HCT116 (cell line): ENCODE data around the gene OPRL1. TPM values are rescaled to one million over a fixed set of nuclear protein-coding genes. Genes with fewer than 3 reads are reported as not detected.

Experiments used
- ATAC-seq: fragments of 200-7000 bp; cut with Tn5 transposase; 2 replicates; pipeline ENCODE4 v1.9.1; 2020; ENCODE audit warnings: mild to moderate bottlenecking, moderate library complexity
- BruUV-seq: library from RNA; stranded (reverse); fragments of 400-500 nt; replicated peaks from 2 replicates; lab custom pipeline; 2021; lab: Mats Ljungman, UMichigan
- CTCF ChIA-PET: fragments of 300-600 bp; sonication (Branson Sonifier 250); formaldehyde crosslinking; loops from one replicate; lab custom pipeline; 2021; ENCODE audit warnings: antibody characterized with exemption; lab: Charles Lee
- POLR2A ChIA-PET: fragments of 300-600, 350-600 bp; sonication (Branson Sonifier 250); formaldehyde crosslinking; loops from one replicate; lab custom pipeline; 2021; ENCODE audit warnings: antibody characterized with exemption; lab: Charles Lee
- RAD21 ChIA-PET, 2 experiments: fragments of 300-600 bp; sonication (Branson Sonifier 250); formaldehyde crosslinking; loops; one replicate each; lab custom pipeline; 2023; ENCODE audit warnings: low total read pairs in 2 of 2; ENCODE audit not compliant: uncharacterized antibody in 2 of 2, unreplicated experiment in 2 of 2, low non-redundant PET in 1 of 2; lab: Charles Lee
- DNase-seq: peaks from one replicate; pipeline ENCODE4 v3.0.0-alpha.2; 2010; ENCODE audit warnings: low read depth, low spot score
- H2AFZ ChIP-seq: fragments of 200-600 bp; shearing (Covaris generic), sonication (generic); 2 replicates; pipeline ENCODE4 v1.6.1; 2017; ENCODE audit warnings: low read depth, mixed run types, mixed read lengths, antibody characterized with exemption, low read length; ENCODE audit not compliant: poor library complexity, severe bottlenecking
- H3K27ac ChIP-seq: 2 replicates; pipeline ENCODE4 v1.5.1; 2012; ENCODE audit warnings: low read depth, low read length
- H3K27me3 ChIP-seq: fragments of 200-600 bp; sonication (generic); 2 replicates; pipeline ENCODE4 v1.6.1; 2016; ENCODE audit warnings: mixed run types, low read length, mixed read lengths; ENCODE audit not compliant: insufficient read depth
- H3K36me3 ChIP-seq, 2 experiments: fragments of 200-500 bp in 1 of 2; fragments of 200-600 bp in 1 of 2; sonication (Bioruptor generic) in 1 of 2; sonication (generic) in 1 of 2; 2 replicates each; pipeline versions ENCODE4 v1.5.1 to v1.6.1; 2014 to 2016; ENCODE audit warnings: low read length in 2 of 2, inconsistent platforms in 1 of 2, mixed read lengths in 1 of 2, mixed run types in 1 of 2; ENCODE audit not compliant: insufficient read depth in 2 of 2, control insufficient read depth in 1 of 2
- H3K4me1 ChIP-seq, 2 experiments: fragments of 200-600 bp in 1 of 2; sonication (generic) in 1 of 2; 2 replicates each; pipeline versions ENCODE4 v1.5.1 to v1.6.1; 2012 to 2017; ENCODE audit warnings: low read length in 2 of 2, inconsistent platforms in 1 of 2, mild to moderate bottlenecking in 1 of 2, mixed read lengths in 1 of 2, mixed run types in 1 of 2, moderate library complexity in 1 of 2; ENCODE audit not compliant: insufficient read depth in 2 of 2, control insufficient read depth in 1 of 2
- H3K4me2 ChIP-seq: fragments of 200-600 bp; sonication (generic); 2 replicates; pipeline ENCODE4 v1.6.1; 2017; ENCODE audit warnings: mixed run types, low read length, mixed read lengths
- H3K4me3 ChIP-seq, 2 experiments: fragments of 200-600 bp in 1 of 2; sonication (generic) in 1 of 2; replicated peaks in 1 of 2; 2 replicates each; pipeline ENCODE4 v1.5.1; 2011 to 2016; ENCODE audit warnings: low read length in 2 of 2, control low read depth in 1 of 2, low read depth in 1 of 2, mild to moderate bottlenecking in 1 of 2, mixed read lengths in 1 of 2, mixed run types in 1 of 2
- H3K79me2 ChIP-seq: fragments of 200-600 bp; sonication (generic); 2 replicates; pipeline ENCODE4 v1.6.1; 2017; ENCODE audit warnings: mild to moderate bottlenecking, mixed run types, low read length, moderate library complexity, mixed read lengths; ENCODE audit not compliant: insufficient read depth
- H3K9ac ChIP-seq: fragments of 200-600 bp; sonication (generic); 2 replicates; pipeline ENCODE4 v1.6.1; 2016; ENCODE audit warnings: low read length, mixed read lengths
- H3K9me2 ChIP-seq: fragments of 200-600 bp; sonication (generic), shearing (Covaris generic); 2 replicates; pipeline ENCODE4 v1.6.1; 2017; ENCODE audit warnings: mixed run types, mild to moderate bottlenecking, moderate library complexity; ENCODE audit not compliant: insufficient read depth
- H3K9me3 ChIP-seq, 2 experiments: fragments of 200-500 bp in 1 of 2; fragments of 200-600 bp in 1 of 2; sonication (Bioruptor generic) in 1 of 2; sonication (generic) in 1 of 2; 2 replicates each; pipeline ENCODE4 v1.6.1; 2014 to 2017; ENCODE audit warnings: low read length in 2 of 2, mixed read lengths in 2 of 2, inconsistent platforms in 1 of 2, low read depth in 1 of 2, mild to moderate bottlenecking in 1 of 2, mixed run types in 1 of 2, moderate library complexity in 1 of 2; ENCODE audit not compliant: control insufficient read depth in 1 of 2, insufficient read depth in 1 of 2
- H4K20me1 ChIP-seq: fragments of 200-600 bp; sonication (generic), shearing (Covaris generic); 2 replicates; pipeline ENCODE4 v1.6.1; 2017; ENCODE audit warnings: mixed run types, mild to moderate bottlenecking, moderate library complexity; ENCODE audit not compliant: insufficient read depth
- POLR2AphosphoS5 ChIP-seq: IDR thresholded peaks from 2 replicates; pipeline ENCODE4 v1.6.1; 2011; ENCODE audit warnings: mild to moderate bottlenecking, low read depth, low read length, moderate library complexity
- SP1 ChIP-seq: IDR thresholded peaks from 2 replicates; pipeline ENCODE4 v1.6.1; 2012; ENCODE audit warnings: low read depth
- TCF7L2 ChIP-seq: IDR thresholded peaks from 2 replicates; pipeline ENCODE4 v1.7.0; 2011; ENCODE audit warnings: borderline replicate concordance, inconsistent platforms; ENCODE audit not compliant: insufficient read depth, insufficient read length; ENCODE audit errors: extremely low read depth
- ZNF274 ChIP-seq: fragments of 200-500 bp; sonication (Bioruptor generic); IDR thresholded peaks from 2 replicates; pipeline ENCODE4 v1.6.1; 2014; ENCODE audit warnings: mild to moderate bottlenecking, low read depth, low read length, inconsistent platforms
- intact Hi-C: fragments of 100-400 bp; cut with micrococcal nuclease; formaldehyde crosslinking; loops from 2 replicates; pipeline ENCODE4 v1.10.0; 2022
- total RNA-seq: library from RNA; stranded (reverse); gene quantifications from one replicate; pipeline ENCODE4 v1.2.1, GENCODE V29; 2021; ENCODE audit not compliant: unreplicated experiment

The OPRL1 gene
- total RNA-seq, 1 experiment from 2014 or later, result 1.6 TPM

GRCh38 chr20:64044484-64045247 is 35.2 kb upstream of the OPRL1 start:
- H4K20me1 ChIP-seq, result no peaks in the 10 kb centered on the region
- intact Hi-C loops, result no loop called here
- H3K4me1 ChIP-seq, result peaks cover 20 to 24% of the 10 kb centered on the region in 2 experiments
- ATAC-seq, result peak; percentile 76
- BruUV-seq, result no TSS peak
- peak overlapping the region; percentile 37; the same call in 1 of the 2 replicates for H3K9ac ChIP-seq
- DNase-seq, result peak; percentile 29
- TF ChIP-seq TCF7L2 (peak; percentile 30), POLR2AphosphoS5 (peak; percentile 23; the same call in 1 of the 2 replicates), ZNF274 (no peak)
- ChIA-PET RAD21 (no interaction called here), POLR2A (interaction anchor here (0.8 to 1.0 kb wide), 2 partner anchors 9 to 87 kb away, joined by 3 read pairs; no protein-coding TSS in a partner anchor), CTCF (interaction anchor here (0.6 kb wide), 1 partner anchor 10 kb away, joined by 4 read pairs; no protein-coding TSS in a partner anchor)
- H3K4me3 ChIP-seq, result no peak overlapping the region
- H3K4me2 ChIP-seq, result peak overlapping the region; percentile 59
- no peak overlapping the region for H2AFZ ChIP-seq
- H3K79me2 ChIP-seq, result no peaks in the 10 kb centered on the region
- H3K9me3 ChIP-seq, result no peaks in the 10 kb centered on the region
- H3K27ac ChIP-seq, result peak overlapping the region; percentile 48
- no peaks in the 10 kb centered on the region for H3K27me3 ChIP-seq
- no peaks in the 10 kb centered on the region for H3K9me2 ChIP-seq
- no peaks in the 10 kb centered on the region for H3K36me3 ChIP-seq

- Histone ChIP-seq H3K4me3 (no peak overlapping the region), H3K9me3 (no peaks in the 10 kb centered on the region), H3K4me1 (peaks cover 27 to 32% of the 10 kb centered on the region in 2 experiments), H2AFZ (no peak overlapping the region), H3K9ac (peak overlapping the region; percentile 37; the same call in 1 of the 2 replicates), H3K36me3 (no peaks in the 10 kb centered on the region), H4K20me1 (no peaks in the 10 kb centered on the region), H3K27me3 (no peaks in the 10 kb centered on the region), H3K79me2 (no peaks in the 10 kb centered on the region), H3K27ac (peak overlapping the region; percentile 48; the same call in 1 of the 2 replicates), H3K9me2 (no peaks in the 10 kb centered on the region), H3K4me2 (peak overlapping the region; percentile 59)
- intact Hi-C loops, result no loop called here
- no peak for DNase-seq
- ChIA-PET POLR2A (interaction anchor here (1.0 kb wide), 1 partner anchor 88 kb away, joined by 3 read pairs; no protein-coding TSS in a partner anchor), RAD21 (no interaction called here), CTCF (no interaction called here)
- no TSS peak for BruUV-seq
- peak; percentile 7; the same call in 1 of the 2 replicates for ATAC-seq
- TF ChIP-seq POLR2AphosphoS5 (no peak), SP1 (no peak)
These were observed 34.4 kb upstream of the OPRL1 start for GRCh38 chr20:64045346-64046011.
